Fibroblast of villous mesenchyme (primary cell): ENCODE data around the gene GPHN. TPM values are rescaled to one million over a fixed set of nuclear protein-coding genes. Genes with fewer than 3 reads are reported as not detected.

Experiments
- DNase-seq: peaks from one replicate; pipeline ENCODE4 v3.0.0-alpha.2; 2010; ENCODE audit warnings: low read depth
- H3K4me3 ChIP-seq: 2 replicates; pipeline ENCODE4 v1.5.1; 2011; ENCODE audit warnings: low read depth, mild to moderate bottlenecking, low read length
- CTCF ChIP-seq: IDR thresholded peaks from 2 replicates; pipeline ENCODE4 v1.5.1; 2012; ENCODE audit warnings: low read depth, mild to moderate bottlenecking, low read length; ENCODE audit not compliant: insufficient read depth
- total RNA-seq: library from RNA; depleted of rRNA; stranded (reverse); fragments of >200 nt; gene quantifications from 2 replicates; pipeline ENCODE4 v1.2.3, GENCODE V29; 2012

Gene GPHN
- total RNA-seq, 1 donor = 9.1 TPM

GRCh38 chr14:66487164-66487563, 20.8 kb upstream of the GPHN start:
- TF ChIP-seq CTCF = no peak
- no peak for DNase-seq
- H3K4me3 ChIP-seq = no peak overlapping the region

GRCh38 chr14:66490143-66491111, 17.5 kb upstream of the GPHN start:
- TF ChIP-seq CTCF = no peak
- no peak overlapping the region for H3K4me3 ChIP-seq
- DNase-seq = no peak

- no peak for DNase-seq
- TF ChIP-seq CTCF = no peak
- no peak overlapping the region for H3K4me3 ChIP-seq
Observed at GRCh38 chr14:66493750-66494149, 14.2 kb upstream of the GPHN start.

GRCh38 chr14:66495218-66496098, 12.5 kb upstream of the GPHN start:
- peak; percentile 74 for DNase-seq
- no peak overlapping the region for H3K4me3 ChIP-seq

GRCh38 chr14:66496188-66496807, 11.6 kb upstream of the GPHN start:
- DNase-seq = no peak

More at GRCh38 chr14:66495218-66496098, 12.5 kb upstream of the GPHN start:
- TF ChIP-seq CTCF = peak; percentile 75

More at GRCh38 chr14:66496188-66496807, 11.6 kb upstream of the GPHN start:
- H3K4me3 ChIP-seq = no peak overlapping the region
- no peak for TF ChIP-seq CTCF
